ENCODE measurements around the gene LMF1.

DNA sequence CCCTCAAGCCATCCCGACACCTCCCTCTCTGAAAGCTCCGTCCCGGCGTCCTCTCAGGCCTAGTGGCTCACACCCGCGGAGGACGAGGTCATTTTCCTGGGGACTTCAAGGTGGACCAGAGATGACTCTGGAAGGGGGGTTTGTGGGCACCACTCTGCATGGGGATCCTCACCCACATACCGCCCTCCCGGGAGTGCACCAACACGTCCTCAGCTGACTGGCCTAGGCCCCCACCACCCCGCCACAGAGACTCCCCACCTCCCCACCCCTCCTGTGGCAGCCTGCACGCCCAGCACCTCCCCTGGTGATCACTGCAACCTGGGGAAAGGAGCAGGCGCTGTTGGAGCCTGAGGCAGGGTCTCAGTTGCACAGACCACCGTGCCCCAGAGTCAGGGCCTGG lies 8.4 kb upstream of the LMF1 start:
- TF ChIP-seq YY1 (IDR thresholded peaks at IDR 0.05; ENCODE audit: insufficient read depth, insufficient read length) (no peak), ZNF274 (IDR thresholded peaks at IDR 0.05; ENCODE audit: low read depth, low read length) (no peak)
